PC-9 (cell line): ENCODE results near the gene NEK9.

Experiments
- CTCF ChIP-seq: fragments of 200-600 bp; sonication (generic); conservative IDR thresholded peaks from 2 replicates; pipeline ENCODE4 v1.6.1; 2017; ENCODE audit warnings: mixed run types, antibody characterized with exemption, mild to moderate bottlenecking, moderate library complexity
- EZH2 ChIP-seq: fragments of 200-600 bp; sonication (generic); IDR thresholded peaks from 2 replicates; pipeline ENCODE4 v1.8.0; 2017; ENCODE audit warnings: antibody characterized with exemption, low read depth

- TF ChIP-seq CTCF (no peak), EZH2 (no peak)
Measured at GRCh38 chr14:75125617-75126016, 1.2 kb downstream of the NEK9 start.
